HG02678 (cell line): ENCODE results near the gene MPC1L.

Source experiments
- ATAC-seq: cut with Tn5 transposase; IDR thresholded peaks from one replicate; pipeline ENCODE4 v1.9.1; 2021; ENCODE audit warnings: mild to moderate bottlenecking, moderate library complexity; ENCODE audit not compliant: unreplicated experiment

The MPC1L gene

DNA sequence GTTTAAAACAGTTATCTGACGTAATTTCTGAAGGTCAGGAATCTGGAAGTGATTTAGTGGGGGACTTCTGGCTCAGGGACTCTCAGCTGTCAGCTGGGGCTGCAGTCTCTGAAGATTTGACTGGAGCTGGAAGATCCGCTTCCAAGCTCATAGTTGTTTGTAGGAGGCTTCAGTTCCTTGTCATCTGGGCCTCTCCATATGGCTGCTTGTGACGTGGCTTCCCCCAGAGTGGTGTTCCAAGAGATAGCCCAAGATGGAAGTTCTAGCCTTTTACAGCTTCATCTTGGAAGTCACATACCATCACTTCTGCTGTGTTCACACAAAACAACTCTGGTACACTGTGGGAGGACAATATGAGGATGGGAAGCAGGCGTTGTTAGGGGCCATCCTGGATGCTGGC lies 2.1 kb downstream of the MPC1L start:
- no peak for ATAC-seq

DNA sequence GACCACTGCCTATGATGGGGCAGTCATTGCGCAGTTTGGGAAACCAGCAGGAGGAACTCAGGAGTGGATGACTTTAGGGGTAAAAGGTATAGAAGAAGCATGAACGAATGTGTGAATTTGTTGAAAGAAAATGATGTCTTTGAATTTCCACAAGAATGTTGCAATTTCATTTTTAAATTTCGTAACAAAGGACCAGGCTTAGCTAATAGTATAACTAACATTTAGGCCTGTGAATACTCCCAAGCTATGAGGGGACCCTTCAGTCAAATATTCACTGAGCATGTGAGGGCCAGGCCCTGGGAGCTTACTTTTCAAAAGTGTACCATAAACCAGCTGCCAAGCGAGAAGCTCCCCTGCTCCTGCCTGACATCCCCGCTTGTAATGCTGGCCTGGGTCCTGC lies 5.3 kb downstream of the MPC1L start:
- ATAC-seq: no peak

DNA sequence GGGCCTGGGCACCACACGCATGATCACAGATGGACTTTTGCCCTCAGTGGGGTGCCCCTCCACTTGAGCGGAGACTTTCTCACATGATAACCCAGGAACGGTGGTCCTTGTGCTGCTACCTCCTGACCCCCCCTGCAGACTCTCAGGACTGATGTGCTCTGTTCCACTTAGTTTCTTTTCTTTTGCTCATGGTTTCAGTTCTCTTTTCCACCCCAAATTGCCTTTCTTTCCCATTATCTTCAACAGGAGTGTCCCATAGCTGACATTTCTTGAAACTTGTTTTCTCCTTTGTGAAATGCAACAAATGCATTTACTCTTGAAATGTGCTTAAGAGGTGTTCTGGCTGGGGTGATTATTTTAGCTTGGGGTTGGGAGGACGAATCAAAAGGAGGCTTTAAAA lies 9.0 kb downstream of the MPC1L start:
- no peak for ATAC-seq

DNA sequence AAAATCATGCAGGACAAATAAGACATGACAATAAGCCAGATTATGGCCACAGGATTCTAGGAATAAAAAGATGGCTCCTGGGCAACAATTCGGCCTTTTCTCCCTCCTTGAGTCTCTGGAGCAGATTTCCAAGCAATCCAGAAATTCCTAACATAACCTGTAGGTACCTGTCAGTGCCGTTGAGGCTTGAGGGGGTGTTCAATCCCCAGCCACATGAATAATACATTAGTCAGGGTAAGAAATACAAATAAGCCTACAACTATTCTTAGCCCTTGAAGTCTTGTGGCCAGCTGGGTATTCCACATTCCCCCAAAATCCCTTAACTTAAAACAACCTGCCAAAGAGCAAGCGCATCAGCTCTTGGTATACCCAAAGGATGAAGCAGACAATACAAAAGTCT lies 14.5 kb downstream of the MPC1L start:
- ATAC-seq: no peak

DNA sequence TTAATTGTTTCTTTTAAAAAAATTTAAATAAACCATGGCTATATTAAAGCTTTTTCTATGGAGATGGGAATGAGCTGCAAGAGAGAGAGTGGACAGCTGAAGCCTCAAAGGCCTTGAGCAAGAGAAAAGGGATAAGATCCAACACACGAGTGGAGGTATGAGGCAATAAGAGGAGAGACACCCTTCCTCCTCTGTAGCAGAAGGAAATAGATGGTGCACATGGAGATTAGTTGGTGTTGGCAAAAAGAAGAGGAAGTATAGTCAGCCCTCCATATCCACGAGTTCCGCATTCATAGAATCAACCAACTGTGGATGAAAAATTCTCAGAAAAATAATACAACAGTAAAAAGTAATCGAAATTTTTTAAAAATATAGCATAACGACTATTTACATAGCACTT lies 20.9 kb downstream of the MPC1L start:
- no peak for ATAC-seq

DNA sequence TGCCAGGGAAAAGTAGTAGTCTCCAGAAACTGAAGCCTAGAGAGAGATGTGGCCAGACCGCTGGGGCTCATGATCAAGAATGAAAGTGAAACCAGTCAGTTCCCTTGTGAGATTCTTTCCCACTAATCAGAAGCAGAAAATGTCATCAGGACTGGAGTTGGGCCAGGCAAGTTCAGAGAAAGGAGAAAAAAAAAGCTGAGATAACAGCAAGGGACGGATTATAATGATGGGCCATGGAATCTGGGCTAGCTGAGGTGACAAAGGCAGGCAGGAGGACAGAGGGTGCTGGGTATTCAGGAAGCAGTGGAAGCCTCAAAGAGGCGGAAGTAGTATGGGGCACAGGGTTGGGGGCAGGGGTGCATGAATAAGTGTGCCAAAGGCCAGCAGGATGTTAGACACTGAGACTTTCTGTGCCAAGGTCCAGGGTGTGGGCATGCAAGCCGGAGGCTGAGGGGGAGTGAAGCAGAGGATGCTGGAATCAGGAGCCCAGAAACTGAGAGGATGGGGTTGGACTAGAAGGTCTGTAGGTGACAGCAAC lies 21.7 kb downstream of the MPC1L start:
- ATAC-seq: peak; percentile 34

DNA sequence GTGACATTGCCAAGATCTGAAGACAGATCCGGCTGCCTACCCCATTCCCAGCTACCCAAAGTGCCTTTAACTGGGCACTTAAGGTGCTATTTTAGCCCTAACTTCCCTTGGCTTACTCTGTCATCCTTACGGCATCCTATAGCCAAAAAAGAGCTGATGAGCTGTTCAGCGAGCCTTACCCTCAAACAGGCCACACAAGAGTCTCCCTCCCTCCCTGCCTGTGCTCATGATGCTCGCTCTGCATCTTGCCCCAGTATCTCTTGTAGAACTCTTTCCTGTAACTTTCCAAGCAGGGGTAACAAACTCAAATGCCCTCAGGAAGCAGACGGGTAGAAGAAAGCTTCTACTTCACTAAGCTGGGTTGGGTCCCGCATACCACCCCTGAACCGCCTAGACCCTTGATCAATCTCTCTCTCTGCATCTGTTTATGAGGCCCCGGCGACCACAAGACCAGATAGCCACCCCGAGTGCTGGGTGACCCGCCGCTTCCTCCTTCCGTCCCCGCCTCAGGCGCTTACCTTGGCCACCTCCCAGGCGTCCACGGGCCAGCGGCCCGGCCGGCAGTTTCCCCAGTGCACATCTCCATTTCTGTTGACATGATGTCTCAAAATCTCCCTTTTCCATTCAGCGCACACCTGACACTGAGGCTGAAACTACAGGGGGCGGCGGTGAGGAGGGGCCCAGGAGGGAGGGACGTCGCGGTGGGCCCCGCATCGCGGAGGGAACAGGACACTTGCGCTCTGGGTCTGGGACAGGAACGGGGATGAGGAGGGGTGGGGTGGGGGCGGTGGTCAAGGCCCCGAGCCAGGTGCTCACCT lies 23.5 kb downstream of the MPC1L start:
- ATAC-seq: peak; percentile 28

DNA sequence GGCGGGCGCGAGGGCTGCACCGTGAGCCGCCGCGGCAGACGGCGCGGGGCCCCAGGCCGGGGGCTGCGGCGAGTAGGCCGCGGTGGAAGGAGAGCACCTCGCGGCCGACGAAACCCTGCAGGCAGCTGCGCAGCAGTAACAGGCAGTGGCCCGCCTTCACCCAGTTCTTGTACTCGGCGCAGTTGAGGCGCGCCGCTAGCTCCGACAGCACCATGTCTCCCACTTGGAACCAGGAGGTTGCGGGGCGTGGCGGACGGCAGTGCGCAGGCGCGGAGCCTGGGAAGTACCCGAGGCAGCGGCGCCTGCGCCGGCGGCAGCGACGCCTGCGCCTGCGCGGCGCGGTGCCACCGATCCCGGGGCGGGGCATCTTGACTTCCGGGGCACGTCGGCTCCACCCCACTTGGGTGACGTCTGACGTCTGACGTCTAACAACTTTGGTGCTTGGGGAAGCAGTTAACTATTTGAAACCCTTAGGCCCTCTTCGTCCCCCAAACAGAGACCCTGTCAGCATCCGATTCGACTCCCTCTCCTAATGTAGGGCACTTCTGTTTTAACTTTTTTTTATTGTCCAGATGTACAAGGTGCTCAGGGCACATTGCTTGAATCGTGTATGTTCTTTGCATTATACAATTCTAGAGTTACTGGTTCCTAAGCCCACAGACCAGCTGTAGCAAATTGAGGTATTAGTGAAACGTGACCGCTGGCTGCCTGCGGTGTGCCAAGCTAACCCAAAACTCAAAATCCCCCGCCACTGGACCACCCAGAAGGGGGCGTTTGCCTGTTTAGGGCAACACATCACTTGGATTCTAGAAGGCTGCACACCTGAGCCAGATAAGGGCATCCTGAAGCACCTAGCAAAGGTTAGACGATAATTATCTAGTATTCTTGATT lies 24.3 kb downstream of the MPC1L start, which contains the start of gene CXorf38:
TSS of gene CXorf38 (minus strand) at position 255 of the 891 bp plus-strand sequence. CDS start at position 214, 41 bp downstream.
- peak; percentile 72 for ATAC-seq

DNA sequence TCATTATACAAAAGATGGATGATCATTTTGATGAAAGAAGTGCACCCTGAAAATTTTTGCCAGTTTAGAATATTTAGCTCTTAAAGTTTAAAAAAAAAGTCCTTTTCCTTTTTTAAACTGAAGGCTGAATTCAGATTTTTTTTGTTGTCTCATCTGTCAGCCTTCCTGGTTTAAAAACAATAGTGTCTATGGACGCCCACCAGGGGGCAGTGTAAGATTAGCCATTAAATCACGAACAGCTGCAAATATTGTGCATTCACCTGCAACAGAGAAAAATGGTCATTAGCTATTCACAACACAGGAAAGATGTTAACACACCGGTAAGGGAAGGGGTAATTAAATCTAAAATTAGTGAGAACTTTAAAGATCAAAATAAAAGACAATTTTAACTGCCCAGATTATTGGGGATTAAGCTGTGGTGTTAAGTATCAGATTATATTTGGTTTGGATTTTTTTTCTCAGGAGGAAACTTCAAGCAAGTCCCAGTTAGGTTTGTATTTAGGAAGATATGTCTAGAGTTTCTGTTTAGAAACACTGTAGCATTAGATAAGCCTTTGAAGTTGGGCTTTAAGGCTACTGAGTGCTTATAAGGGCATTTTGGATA lies 28.5 kb downstream of the MPC1L start:
- ATAC-seq: no peak

DNA sequence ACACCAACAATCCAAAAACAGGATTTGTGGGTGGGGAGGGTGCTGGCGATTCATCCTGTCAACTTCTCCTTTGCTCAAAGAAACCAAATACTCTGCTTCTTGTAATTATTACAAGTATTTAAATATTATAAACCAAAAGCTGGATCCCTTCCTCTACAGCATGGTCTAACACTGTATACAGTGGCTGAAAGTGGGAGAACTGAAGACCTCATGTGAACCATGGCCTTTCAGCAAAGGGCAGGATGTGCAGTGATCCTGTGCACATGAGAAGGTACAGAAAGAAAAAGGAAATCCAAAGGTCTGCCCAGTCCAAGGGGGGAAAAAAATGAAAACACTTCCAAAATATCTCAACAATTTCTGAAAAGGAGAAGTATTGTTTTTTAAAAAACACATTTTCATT lies 29.4 kb downstream of the MPC1L start:
- no peak for ATAC-seq

DNA sequence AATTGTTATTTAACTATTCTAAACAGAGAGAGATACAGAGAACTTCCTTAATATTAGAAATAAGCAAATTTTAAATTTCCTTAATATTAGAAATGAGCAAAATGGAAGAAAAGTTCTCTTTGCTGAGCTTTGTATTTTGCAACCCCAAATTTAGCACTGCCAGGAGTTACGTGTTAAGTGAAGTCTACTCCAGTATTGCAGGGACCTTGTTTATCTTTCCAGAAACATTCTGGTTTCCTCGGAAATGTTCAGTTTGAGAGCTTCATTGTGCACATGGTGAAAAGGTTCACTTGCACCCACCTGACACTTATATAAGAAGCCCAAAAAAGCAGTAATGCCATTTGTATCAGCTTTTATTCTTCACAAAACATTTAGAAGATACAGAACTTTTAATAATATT lies 30.3 kb downstream of the MPC1L start:
- no peak for ATAC-seq

DNA sequence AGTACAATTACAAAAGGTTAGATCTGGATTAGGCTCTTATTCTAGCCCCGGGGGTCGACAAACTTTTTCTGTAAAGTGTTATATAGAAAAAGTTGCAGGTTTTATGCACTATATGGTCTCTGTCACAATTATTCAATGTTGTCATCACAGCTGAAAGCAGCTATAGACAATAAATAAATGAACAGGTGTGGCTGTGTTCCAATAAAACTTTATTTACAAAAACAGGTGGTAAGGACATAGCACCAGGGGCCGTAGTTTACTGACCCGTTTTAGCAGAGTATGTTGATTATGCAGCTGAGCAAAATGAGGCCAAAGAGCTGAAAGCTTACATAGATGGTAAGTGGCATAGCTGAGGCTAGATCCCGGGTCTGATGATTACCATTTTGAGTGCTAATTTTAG lies 37.2 kb downstream of the MPC1L start:
- no peak for ATAC-seq

DNA sequence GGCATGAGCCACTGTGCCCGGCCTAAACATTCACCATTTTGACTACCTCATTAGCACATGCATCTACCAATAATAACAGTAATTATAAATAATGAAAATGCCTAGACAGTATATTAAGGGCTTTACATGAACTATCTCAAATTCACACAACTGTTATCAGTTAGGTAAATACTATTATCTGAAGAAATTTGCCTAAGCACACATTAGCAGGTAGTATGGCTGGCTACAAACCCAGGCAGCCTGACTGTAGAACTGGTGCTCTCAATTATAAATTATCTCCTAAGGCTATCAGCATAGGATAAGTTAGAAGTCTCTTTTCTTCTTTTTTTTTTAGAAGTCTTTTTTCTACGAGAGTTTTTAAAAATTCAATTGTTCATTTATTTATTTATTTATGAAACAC lies 38.3 kb downstream of the MPC1L start:
- ATAC-seq: no peak

DNA sequence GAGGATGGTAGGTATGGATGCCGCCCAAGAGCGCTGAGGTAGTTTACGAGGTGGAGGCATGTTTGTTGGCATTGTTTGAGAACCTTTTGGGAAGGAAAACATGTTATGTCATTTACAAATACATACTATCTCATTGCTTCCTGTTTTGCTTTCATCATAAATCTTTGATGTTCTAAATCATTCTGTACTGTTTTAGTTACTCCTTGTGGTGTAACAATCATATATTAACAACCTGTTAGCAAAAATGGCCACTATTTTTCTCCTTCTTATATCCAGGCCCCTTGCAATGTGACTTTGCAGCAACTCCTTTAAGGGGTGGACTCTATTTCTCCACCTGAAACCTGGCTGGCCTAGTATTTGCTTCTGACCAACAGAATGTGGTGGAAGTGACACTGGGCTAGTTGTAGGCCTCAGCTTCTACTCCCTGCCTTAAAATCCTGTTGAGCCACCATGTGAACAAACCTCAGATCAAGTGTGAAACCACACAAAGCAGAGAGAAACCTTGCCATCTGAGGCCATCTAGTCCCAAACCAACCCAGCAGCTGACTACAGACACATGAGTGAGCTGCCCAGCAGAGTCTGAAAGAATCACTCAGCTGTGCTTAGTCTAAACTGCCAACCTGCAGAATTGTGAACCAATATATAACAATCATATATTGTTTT lies 40.0 kb downstream of the MPC1L start:
- no peak for ATAC-seq

DNA sequence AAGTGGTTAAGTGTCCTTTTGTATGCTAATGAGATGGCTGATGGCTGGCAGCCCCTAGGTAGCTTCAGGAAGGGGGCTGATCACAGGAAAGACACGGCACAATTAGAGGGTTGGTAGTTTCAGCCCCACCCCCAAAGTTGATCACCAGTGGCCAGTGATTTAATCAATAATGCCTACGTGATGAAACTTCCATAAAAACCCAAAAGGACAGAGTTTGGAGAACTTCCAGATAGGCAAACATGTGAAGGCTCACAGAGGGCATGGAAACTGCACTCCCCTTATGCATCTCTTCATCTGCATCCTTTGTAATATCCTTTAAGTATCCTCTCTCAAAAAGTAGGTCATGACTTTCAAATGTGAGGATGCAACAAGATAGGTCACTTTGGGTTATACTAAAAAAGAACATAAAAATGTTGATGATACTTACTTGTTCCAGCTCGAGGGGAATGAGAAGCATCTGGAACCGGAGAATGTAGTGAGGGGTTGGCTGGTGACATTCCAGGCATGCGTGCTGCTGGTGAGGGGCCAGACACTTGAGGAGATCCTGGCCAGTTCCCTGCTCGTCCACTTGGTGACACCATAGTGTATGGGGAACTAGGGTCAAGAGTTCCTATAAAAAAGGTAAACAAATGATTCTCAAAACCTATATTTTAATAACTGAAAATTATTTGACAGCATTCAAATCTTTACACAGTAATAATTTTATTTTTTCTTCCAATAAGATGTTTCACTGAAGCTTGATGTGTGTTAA lies 40.8 kb downstream of the MPC1L start:
- ATAC-seq: no peak

DNA sequence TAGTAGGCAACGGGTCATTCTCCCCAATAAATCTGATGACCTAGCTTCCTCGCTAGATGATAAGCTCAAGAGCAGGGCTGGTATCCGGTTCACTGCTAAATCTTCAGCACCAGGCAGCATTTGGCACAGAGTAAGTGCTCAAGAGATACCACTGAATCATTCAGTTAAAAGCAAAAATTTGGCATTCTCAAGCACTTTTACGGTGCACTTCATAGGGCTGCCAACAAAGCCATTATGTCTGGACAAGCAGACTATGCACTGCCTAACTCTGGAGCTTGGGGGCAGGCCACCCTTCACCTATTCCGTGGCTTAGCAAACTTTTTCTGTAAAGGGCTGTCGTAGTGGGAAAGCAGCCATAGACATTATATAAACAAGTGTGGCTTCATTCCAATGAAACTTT lies 47.9 kb downstream of the MPC1L start:
- ATAC-seq: no peak
